Tibial nerve (tissue), 4 donors: Measurements from ENCODE around the gene GLIPR2.

Source experiments
- CTCF ChIP-seq, 5 experiments: fragments of 200-600 bp in 3 of 5; fragments of 450-650 bp in 2 of 5; sonication (generic) in 3 of 5; IDR thresholded peaks; one replicate each; pipeline ENCODE4 v1.5.1; 2016 to 2019; ENCODE audit warnings: antibody characterized with exemption in 5 of 5, mild to moderate bottlenecking in 3 of 5, moderate library complexity in 2 of 5
- EP300 ChIP-seq, 2 donors: sonication (generic); formaldehyde crosslinking; IDR thresholded peaks; one replicate each; pipeline ENCODE4 v1.6.1; 2017; ENCODE audit warnings: antibody characterized with exemption in 2 of 2, mild to moderate bottlenecking in 1 of 2
- POLR2A ChIP-seq, 2 donors: fragments of 450-650 bp; IDR thresholded peaks; one replicate each; pipeline ENCODE4 v1.6.1; 2017; ENCODE audit warnings: antibody characterized with exemption in 2 of 2, mild to moderate bottlenecking in 2 of 2, moderate library complexity in 2 of 2

- TF ChIP-seq CTCF (IDR thresholded peaks at IDR 0.05) (no peak), POLR2A (IDR thresholded peaks at IDR 0.05) (no peak), EP300 (IDR thresholded peaks at IDR 0.05) (no peak)
Observed at GRCh38 chr9:36146651-36147050, 10.1 kb downstream of the GLIPR2 start.
